ENCODE results near the gene TATDN2.

TATDN2 gene

GRCh38 chr3:10287936-10288574, 39.8 kb downstream of the TATDN2 start:
- DNase-seq (ENCODE audit: low spot score): no peak
- TF ChIP-seq, protein P1, sequence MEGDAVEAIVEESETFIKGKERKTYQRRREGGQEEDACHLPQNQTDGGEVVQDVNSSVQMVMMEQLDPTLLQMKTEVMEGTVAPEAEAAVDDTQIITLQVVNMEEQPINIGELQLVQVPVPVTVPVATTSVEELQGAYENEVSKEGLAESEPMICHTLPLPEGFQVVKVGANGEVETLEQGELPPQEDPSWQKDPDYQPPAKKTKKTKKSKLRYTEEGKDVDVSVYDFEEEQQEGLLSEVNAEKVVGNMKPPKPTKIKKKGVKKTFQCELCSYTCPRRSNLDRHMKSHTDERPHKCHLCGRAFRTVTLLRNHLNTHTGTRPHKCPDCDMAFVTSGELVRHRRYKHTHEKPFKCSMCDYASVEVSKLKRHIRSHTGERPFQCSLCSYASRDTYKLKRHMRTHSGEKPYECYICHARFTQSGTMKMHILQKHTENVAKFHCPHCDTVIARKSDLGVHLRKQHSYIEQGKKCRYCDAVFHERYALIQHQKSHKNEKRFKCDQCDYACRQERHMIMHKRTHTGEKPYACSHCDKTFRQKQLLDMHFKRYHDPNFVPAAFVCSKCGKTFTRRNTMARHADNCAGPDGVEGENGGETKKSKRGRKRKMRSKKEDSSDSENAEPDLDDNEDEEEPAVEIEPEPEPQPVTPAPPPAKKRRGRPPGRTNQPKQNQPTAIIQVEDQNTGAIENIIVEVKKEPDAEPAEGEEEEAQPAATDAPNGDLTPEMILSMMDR (IDR thresholded peaks at IDR 0.05; ENCODE audit: extremely low read depth, missing control alignments): no peak

DNA sequence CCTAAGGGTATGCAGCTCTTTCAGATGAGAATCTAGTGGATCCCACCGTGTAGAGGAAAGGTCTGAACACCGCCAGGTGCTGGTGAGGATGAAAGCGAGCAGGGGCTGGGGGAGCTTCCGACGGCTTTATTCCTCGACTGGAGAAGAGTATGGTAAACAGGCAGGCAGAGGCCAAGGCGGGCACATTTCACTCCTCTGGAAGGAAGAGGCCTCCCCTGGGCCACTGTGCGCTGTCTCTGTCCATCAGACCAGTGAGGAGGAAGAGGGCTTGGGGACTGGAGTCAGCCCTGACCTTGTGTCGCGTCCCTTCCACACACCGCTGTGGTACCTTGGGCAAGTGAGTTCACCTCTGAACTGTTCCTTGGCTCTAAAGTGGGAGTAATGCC, 40.3 kb downstream of the TATDN2 start:
- TF ChIP-seq, protein P1 (IDR thresholded peaks at IDR 0.05; ENCODE audit: extremely low read depth, missing control alignments): no peak
- DNase-seq (ENCODE audit: low spot score): no peak

DNA sequence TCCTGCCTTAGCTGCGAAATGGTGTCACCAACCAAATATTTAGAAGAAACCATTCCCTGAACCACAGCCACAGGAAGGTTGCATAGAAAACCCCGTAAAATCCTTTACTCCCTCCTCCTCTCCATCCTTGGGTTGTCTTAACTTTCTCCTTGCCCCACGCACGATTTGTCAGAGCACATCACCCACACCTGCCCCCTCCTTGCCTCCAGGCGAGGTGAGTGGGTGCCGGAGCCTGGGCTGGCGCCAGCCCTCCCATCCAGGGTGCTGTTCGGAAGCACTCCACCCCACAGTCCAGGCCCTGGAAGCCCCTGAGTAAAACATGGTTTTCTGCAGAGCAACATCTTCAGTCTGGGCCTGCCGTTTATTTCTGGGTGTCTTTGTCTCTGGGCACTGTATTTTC, 40.8 kb downstream of the TATDN2 start:
- no peak for DNase-seq (ENCODE audit: low spot score)
- TF ChIP-seq, protein P1 (IDR thresholded peaks at IDR 0.05; ENCODE audit: extremely low read depth, missing control alignments): no peak

GRCh38 chr3:10289787-10290355, 41.6 kb downstream of the TATDN2 start:
- DNase-seq (ENCODE audit: low spot score): no peak
- TF ChIP-seq, protein P1 (IDR thresholded peaks at IDR 0.05; ENCODE audit: extremely low read depth, missing control alignments): no peak

DNA sequence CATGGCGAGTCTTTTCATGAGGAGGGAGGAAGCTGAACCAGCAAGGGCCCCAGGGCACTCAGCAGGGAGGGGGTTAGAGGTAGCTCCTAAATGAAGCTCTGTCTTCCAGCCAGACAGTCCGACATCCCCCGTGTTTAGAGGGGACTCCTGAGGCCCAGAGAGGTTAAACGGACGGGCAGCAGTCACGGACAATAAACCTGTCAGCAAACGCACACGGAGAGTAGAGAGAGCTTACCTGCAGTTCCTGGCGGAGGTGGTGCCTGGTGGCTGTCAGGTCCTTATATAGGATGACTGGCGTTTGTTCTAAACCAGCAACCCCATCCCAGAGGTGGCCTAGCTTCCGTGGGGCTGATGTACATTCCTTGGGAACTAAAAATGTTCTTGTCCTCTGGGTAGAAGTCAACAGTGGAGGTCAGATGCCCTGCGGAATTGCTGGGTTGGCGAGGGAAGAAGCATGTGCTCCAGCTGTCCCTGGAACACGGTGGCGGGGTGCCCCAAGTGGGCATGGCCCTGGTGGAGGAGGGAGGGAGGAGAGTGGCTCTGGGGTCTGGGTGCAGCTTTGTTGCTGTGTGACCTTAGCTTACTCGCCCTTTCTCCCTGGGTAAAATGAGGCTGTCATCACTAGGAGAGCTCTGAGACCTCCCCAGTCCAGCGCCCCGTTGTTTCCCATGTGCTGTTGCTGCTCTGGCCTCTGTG, 42.4 kb downstream of the TATDN2 start:
- TF ChIP-seq, protein P1 (IDR thresholded peaks at IDR 0.05; ENCODE audit: extremely low read depth, missing control alignments): no peak

GRCh38 chr3:10291641-10292040, 43.4 kb downstream of the TATDN2 start:
- no peak for DNase-seq (ENCODE audit: low spot score)
- TF ChIP-seq, protein P1 (IDR thresholded peaks at IDR 0.05; ENCODE audit: extremely low read depth, missing control alignments): no peak

More for the DNA sequence above, 42.4 kb downstream of the TATDN2 start:
- DNase-seq (ENCODE audit: low spot score): no peak
